GM21737 (cell line): Measurements from ENCODE around the gene KCNJ1.

ENCODE experiments used
- ATAC-seq: cut with Tn5 transposase; IDR thresholded peaks from one replicate; pipeline ENCODE4 v1.9.1; 2021; ENCODE audit warnings: mild to moderate bottlenecking, moderate library complexity; ENCODE audit not compliant: unreplicated experiment

Gene KCNJ1

DNA sequence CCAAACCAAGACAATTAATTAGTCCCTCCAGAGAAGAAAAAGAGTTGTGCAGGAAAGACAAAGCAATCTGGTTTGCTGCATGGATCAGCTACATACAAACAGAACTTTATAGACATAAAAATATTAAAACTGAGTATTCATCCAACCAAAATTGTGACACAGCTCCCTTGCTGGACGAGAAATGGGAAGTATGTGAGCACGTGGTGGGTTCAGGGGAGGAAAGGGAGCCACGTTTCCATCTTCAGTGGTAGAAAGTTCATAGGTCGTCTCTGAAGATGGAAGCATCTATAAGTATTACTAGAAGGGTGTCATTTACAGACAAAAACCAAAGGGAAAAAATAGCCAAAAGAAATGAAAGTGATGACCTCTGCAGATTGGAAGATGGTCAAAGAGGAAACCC is 17.0 kb upstream of the KCNJ1 start:
- ATAC-seq, result no peak

DNA sequence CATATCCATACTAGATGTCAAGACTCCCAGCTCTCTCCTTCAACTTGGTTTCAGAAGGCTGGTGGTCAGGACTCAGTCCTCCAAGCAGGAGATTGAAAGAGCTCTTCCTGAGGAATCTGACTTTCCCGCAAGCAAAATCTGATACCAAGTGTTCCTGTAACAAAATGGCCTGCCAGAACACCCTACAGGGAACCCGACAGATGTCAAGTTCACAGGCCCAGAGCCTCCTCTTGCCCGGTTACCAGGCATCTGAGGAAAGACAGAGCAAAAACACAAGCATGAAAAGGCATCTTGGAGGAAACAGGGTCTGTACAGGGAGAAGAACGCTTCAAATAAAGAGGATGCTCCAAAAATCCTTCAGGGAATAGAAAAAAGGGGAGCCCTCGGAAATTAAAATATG is 15.4 kb upstream of the KCNJ1 start:
- ATAC-seq, result no peak

DNA sequence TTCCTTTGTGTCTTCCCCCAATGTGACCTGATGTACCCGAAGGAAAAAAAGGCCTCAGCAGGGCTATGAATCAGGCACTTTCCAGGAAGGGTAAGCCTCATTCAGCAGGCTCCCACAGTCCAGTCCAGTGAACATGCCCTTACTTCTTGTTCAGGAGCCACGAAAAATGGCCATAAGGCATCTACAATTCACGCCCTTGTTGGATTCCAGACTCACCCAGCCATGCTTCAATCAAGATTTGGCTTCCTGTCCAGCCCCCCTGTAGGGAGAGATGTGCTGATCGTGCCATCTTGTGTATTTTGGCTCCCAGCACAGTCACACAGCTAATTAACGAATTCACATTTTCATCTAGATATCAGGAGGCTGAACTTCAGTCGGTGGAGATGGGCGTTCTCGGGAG is 14.1 kb upstream of the KCNJ1 start:
- no peak for ATAC-seq

DNA sequence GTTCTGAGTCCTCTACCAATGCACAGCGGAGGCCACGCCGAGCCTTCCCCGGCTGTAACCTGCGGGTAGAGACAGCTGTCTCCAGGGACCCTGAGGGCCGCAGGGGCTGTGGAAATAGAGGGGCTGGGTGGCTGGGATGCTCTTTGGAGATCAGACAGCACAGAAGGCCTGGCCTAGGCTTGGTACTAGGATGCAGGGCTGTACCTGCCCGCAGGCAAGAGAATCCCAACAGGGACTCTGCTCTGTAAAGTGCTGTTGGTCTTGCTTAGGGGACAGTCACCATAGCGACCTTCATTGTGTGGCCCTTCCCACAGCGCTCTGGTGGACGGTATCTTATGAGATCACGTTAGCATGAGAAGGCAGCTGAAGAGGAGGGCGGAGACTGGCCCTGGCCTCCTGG is 12.7 kb upstream of the KCNJ1 start:
- no peak for ATAC-seq

DNA sequence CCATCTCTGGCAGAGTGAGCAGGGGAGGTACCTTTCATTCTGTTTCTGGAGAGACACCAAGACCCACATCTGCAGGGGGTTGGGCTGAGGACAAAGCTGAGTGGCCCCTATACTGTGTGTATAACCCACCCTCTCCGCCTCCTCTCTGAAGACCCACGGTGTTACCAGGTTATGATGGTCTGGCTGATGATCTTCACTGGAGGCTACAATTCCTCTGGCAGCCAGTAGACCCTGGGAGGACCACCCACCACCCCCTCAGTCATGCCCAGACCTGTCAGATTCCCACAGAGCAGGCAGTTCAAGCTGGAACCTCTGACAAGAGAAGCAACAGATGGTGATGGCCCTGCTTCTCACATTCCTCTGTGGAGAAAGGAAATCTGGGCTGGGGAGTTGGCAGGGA is 11.4 kb upstream of the KCNJ1 start:
- no peak for ATAC-seq

DNA sequence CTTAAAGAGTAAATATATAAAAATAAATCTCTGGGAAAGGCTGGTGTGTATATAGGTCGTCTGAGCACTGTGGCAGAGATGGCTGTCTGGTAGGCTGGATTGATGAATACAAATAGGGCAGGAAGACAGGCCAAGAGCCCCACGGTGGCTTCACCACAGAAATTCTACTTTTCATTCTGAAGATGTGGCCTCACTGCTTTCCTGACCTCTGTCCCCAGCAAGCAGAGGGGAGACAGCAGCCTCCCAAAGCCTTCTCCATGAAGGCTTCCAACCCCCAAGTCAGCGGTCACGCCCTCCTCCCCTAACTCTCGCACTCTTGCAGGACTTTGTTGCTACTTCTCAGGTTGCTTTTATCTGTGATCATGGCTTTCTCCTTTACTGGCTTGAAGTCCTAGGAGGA is 10.6 kb upstream of the KCNJ1 start:
- ATAC-seq, result no peak

DNA sequence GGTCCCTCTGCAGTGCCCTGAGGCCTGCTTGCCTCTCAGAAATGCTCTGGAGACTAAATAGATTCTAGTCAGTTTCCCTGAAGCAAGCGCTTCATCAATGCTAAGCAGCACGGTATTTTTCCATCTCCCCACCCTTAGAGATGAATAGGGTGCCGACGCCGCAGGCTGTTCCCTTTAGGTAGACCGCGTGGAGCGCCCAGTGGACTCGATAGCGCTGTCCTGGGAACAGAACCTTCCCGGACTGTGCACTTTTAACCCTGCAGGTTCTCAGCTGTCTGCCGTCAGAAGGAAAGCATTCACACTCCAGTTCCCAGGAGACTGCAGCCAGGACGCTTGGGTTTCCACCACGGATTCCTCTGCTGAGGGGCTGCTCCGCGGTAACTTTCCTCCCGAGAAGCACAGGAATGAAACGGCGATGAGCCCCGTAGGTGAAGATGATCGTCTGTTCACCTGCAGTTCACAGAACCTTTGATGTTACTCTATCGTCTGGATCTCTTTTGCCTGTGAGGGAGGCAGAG is 9.1 kb upstream of the KCNJ1 start:
- no peak for ATAC-seq

DNA sequence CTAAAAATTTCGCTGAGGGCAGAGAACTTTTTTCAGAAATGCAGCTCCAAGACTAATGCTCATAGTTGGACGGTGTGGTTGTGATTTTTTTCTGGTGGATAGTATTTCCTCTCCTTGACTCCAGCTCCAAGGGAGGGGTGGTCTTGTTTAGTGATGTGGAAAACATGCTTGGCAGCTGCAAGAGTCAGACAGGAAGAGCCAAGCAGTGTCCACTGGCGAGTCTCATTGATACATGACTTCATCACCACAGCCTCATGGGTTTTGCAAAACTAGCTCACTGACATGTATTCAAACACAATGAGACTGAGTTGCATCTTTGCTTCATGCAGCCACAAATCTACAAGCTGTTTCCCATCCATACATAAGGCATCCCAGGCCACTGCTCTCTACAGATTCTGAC is 7.3 kb upstream of the KCNJ1 start:
- ATAC-seq, result no peak

DNA sequence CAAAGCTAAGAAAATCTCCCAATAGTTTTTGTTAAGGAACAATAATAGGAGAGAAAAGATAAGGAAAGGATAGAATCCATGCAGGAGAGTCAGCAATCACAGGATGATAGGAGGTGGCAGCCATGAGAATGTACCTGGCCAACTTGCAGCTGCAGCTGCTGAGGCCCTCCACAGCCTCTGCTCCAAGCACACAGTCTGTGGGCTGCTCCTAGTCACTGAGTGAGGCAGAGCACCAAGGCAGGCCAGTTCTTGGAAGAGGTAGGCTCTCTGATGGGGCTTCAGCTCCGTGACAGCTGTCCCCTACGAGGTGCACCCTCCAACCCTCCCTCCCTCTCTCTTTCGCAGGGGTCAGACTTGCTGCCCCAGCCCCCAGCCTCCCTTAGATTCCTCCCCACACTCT is 5.5 kb upstream of the KCNJ1 start:
- no peak for ATAC-seq

DNA sequence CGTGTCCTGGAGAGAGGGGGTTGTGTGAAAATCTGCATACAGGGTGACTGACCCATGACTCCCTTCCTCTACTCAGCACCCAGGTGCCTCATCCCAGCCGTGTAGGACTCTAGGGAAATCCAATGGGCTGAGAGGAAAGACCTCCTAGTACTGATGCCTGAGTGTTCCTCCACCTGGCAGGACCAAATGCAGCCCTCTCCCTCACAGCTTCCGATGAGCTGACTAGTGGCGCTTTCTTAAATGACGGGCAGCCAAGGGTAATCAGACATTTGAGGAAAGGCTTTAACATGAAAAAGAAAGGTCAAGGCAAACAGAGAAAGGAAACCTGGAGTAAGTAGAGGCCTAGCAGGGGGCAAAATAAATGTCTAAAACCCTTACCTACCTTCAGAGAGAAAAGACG is 5.0 kb upstream of the KCNJ1 start:
- no peak for ATAC-seq

DNA sequence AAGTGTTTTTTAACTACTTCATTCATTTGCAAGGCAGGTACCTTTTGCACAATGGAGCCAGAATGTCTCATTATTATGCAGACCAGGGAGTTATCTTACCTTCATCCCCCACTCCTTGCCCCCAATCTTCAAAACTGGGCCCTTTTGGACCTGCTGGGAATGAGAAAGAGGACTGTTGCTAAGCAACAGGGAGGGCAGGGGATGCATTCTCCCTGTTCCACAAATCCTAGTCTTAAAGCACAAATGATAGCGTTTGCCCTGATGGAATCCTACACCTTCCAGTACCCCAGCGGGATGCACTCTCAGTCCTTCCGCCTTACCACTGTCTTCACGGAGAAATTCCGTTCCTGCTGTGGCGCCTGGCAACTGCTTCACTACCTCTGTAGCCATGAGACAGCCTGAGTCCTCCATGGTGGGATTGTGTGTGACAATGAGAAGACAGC is 4.1 kb upstream of the KCNJ1 start:
- ATAC-seq, result no peak

DNA sequence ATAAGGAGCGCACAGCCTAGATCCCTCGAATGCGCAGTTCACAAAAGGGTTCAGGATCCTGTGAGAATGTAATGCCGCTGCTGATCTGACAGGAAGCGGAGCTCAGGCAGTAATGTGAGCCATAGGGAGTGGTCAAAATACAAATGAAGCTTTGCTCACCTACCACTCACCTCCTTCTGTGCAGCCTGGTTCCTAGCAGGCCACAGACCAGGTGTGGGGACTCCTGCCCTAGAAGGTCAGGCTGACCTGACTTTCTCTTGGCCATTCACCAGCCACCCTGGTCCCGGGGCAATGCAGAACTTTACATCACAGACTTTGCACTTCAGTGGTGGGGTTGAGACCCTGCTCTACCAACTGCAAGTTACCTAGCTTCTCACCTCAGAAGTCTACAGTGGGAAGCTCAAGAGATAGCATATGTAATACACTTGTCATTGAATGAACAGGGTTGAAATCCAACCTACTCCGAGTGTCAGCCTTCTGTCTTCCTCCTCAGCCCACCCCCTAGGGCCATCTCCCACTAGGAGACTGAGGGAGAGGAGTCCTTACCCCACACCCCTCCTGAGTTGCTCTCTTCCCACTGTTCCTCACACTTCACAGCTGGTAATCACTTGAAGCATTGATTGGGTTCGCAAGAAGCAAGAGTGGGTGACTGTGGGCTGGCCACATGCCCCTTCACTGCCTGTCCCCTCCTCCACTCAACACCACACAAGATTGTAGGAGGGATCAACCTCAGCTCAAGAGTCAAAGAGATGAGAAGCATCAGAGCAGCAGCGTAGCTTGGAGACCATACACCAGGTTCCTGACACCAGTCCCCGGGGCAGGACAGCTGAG is 2.0 kb upstream of the KCNJ1 start:
- ATAC-seq, result no peak

DNA sequence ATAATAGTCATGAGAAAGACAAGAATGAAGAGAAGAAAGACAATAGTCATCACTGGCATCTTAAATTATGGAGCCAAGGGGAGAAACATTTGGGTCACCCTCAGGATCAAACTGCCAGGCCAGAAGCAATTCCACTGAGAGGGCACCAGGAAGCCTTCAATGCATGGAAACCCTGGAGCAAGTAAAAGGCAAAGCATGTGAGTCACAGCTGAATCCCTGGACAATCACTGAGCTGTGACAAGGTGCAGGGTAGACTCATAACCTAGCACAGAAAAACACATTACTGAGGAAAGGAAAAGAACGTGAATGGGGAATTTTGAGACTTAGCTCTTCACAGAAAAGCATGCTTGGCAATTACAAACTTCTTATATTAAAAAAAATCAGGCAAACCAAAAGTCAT is 1.6 kb downstream of the KCNJ1 start:
- ATAC-seq, result no peak

DNA sequence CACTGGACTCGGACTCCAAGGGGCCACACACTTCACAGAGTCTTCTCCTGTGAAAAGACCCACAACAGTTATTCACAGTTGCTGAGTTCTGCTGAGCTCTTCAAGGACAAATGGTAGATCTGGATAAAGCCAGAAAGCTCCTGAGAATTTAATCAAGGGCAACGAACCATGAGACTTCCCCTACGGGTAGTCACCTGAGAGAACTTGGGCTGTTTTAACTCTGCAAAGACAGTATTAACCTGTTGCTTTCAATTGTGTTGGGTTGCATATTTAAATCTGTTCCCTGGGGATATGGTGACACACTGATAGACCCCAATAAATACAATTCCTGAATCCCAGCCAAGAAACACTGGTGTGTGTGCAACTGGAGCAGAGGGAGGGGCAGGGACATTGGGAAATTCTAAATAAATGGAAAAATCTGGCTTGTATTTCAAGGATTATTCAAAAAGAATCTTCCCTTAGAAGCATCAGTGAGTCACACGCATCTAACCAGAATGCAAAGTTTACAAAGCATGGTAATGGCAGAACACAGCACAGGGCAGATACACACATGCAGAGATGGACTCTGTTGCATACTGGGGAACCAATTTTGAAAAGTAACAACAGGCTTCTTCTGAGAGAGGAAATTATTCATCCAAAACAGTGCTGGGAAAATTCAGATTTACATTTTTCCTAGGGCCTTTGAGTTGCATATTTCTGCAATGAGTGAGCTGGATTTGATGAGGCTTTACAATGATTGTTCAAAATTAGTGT is 4.0 kb downstream of the KCNJ1 start:
- ATAC-seq, result no peak

DNA sequence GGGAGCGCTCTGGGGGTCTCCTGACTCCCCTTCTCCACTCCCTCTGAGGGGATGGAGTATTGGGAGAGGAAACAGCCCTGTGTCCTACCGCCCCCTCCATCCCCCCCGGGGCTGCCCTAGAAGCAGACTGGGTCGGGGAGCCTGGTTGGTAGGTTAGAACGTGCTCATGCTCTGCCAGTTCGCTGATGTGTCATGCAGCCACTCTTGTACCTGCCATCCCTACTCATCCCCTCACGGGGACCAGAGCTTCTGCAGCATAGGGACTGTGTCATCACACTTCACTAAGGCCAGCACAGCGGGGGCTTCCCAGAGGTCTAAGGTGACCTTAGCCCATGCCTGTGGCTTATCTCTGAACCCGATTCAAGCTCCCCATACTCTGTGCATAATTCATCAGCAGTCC is 4.7 kb downstream of the KCNJ1 start:
- no peak for ATAC-seq

DNA sequence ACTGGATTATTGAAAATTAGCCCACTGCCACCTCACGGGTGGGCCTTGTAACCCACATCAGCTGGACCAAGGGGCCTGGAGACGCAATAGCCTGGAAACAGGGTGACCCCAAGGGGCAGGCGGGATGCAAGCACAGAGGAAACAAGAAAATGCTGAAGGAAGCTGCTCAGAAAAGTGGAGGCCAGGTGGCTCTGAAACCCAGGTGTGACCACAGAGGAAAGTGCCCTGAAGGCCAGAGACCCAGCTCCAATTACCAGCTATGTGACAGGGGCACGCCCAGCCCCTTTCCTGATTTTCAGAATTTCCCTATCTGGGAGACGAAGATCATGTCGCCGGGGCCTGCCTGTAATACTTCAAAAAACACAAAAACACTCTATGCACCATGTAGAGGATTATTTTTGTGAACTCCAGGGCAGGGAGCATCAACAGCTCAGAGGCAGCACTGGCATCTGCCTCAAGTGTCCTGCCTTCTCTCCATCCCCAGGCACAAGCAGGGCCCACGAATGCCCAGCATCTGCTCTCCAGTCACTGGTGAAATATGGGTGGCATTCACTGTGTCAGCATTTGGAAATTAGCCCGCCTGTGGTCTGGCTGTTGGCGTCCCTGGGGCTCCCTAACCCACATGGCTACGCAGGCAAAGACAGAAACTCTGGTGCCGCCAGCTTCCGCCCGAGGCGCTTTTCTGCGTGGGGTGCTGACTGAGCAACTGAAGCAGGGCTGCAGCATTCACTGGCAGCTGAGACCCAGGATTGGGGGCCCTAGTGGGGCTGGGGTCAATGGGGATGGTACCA is 6.3 kb downstream of the KCNJ1 start:
- ATAC-seq, result no peak

DNA sequence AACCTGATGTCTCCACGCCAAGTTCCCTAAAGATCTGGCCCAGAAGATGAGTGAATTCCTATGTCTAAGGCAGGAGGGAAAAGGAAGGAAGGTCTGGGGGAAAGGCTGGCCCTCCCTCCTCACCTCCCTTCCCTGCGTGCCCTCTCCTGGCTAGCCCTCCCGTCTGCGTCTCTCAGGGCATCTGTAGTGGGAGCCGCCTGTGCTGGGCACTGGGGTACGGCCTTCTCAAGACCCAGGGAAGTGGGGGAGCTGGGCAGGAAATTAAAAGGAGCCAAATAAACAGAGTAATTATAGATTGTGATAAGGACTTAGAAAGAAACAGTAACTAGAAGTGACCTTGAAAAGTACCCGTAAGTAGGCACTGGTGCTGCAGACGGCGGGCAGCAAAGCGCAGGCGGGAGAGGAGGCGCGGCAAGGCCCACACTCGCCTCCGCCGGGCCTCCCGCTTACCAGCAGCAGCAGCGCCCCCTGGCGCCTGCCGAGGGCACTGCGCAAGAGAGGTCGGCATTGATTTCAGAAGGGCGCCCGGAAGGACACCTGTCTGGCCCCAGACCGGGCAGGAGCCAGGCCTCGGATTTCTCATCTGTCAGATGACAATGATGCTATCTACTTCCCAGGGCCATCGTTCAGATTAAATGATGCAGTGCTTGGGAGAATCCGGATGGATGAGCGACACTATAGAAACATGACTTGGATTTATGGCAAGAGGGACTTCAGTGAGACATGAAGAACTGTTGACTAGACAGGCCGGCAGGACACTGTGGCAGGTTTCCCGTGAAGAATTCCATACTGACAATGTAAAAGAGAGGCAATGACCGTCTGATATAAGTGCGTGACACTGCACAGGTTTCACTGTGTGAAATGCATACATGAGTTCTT is 7.3 kb downstream of the KCNJ1 start:
- peak; percentile 87 for ATAC-seq

DNA sequence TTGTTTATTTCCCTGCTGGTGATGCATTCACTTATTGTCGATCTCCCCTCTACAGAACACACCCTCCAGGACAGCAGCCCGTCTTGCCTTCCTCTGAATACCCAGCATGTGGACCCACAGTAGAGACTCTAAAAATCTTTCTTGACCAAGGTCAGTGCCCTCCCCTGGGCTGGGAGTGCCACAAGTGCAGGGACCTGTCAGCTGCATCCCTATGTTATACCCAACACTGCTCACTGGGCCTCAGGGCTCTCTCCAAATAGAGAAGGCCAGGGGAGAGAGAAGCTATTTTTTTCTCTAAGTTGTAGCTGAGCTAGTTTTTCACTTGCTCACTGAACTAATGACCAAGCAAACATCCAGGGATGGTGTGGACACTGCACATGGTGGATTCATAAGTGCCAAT is 9.8 kb downstream of the KCNJ1 start:
- no peak for ATAC-seq

DNA sequence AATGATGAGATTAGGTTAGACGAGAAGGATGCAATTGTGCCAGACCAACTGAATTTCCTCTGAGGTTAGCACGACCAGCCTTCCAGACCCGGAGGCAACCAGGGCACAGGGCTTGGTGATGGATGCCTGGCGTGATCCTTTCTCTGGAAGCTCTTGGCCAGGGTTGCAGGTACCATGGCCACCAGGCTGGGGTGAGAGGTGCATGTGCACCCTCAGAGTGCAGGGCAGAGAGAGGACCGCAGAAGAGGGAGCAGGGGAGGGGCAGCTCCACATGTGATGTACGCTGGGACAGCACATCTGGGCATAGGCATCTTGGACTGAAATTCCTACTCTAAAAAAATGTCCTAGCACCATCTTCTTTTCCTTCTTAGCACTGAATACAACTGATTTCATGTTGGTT is 10.9 kb downstream of the KCNJ1 start:
- ATAC-seq, result no peak

DNA sequence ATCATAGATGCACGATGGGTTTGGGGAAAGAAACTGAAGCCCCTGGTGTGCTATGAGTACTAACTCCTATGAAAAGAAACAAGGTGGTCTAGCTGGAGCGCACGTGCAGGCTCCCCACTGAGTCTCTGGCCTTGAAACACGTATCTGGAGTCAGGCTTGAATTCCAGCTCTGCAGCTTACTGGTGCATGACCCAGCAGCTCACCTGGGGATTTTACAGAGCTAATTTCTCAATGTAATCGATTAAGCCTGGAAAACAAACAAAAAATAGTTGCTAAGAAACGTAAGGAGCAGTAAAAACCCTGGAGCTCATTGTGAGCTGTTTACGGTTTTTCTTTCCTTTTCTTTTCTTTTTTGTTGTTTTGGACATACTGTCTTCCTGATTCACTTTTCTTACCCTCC is 12.3 kb downstream of the KCNJ1 start:
- no peak for ATAC-seq
